ENCODE results near the gene SSTR5. TPM values are rescaled to one million over a fixed set of nuclear protein-coding genes. Genes with fewer than 3 reads are reported as not detected.

The SSTR5 gene
- total and polyA plus RNA-seq, 10 of the 15 experiments (the other 5 are each of a cell fraction or from before 2014, with no cell fraction given), result not detected

GRCh38 chr16:1038932-1039331 lies 33.6 kb upstream of the SSTR5 start (continued):
- TF ChIP-seq PAX5 (IDR thresholded peaks at IDR 0.05; ENCODE audit: borderline replicate concordance, low read depth, low read length) (no peak), PKNOX1 (IDR thresholded peaks at IDR 0.05) (no peak), RUNX3 (IDR thresholded peaks at IDR 0.05; ENCODE audit: low read length) (no peak), HDAC2 (IDR thresholded peaks at IDR 0.05) (no peak)

- in situ Hi-C loops (cut with MboI), result no loop called here
Measured at GRCh38 chr16:1039762-1040161, 32.8 kb upstream of the SSTR5 start.

More at GRCh38 chr16:1039762-1040161, 32.8 kb upstream of the SSTR5 start:
- SMC1A ChIA-PET (ENCODE audit: uncharacterized antibody, unreplicated experiment), result no interaction called here
- H2AFZ ChIP-seq (ENCODE audit: control insufficient read depth, low read depth, low read length), result no peak overlapping the region
- H4K20me1 ChIP-seq (ENCODE audit: control insufficient read depth, insufficient read depth), result no peaks in the 10 kb centered on the region
- H3K4me2 ChIP-seq (ENCODE audit: control insufficient read depth, insufficient read depth), result no peak overlapping the region
- H3K27me3 ChIP-seq (replicated peaks in 1 of 2; ENCODE audit: control insufficient read depth in 2 of 2, insufficient read depth in 2 of 2, low read length in 1 of 2), result no peaks in the 10 kb centered on the region
- no peak for DNase-seq (ENCODE audit: low read depth, low spot score)
- H3K9ac ChIP-seq (ENCODE audit: control insufficient read depth, insufficient read depth, low read length), result no peak overlapping the region
- RAD21 ChIA-PET (ENCODE audit: unreplicated experiment), result no interaction called here
- WGBS (ENCODE audit: insufficient coverage, insufficient replicate concordance, low lambda C conversion rate, missing lambda C conversion rate), result 24% methylated on average over 10 of the region's 11 CpGs
- no peak overlapping the region for H3K27ac ChIP-seq (ENCODE audit: control insufficient read depth, insufficient read depth)
- no peak for FAIRE-seq
- CTCF ChIA-PET, result no interaction called here
- intact Hi-C loops (cut with micrococcal nuclease; ENCODE audit: unreplicated experiment), result no loop called here
- no peak for TF ChIP-seq SUPT20H (IDR thresholded peaks at IDR 0.05; ENCODE audit: borderline replicate concordance, control insufficient read depth, low read depth, low read length)
- TF ChIP-seq E4F1 (IDR thresholded peaks at IDR 0.05; ENCODE audit: borderline replicate concordance, partially characterized antibody), result no peak
- no peak for TF ChIP-seq ZBTB4 (CRISPR knock-in tag; IDR thresholded peaks at IDR 0.05)
- TF ChIP-seq ZZZ3 (IDR thresholded peaks at IDR 0.05; ENCODE audit: control insufficient read depth, insufficient read length, low read depth), result no peak
- no peak for TF ChIP-seq RBBP5 (conservative IDR thresholded peaks at IDR 0.05)
- no peak for TF ChIP-seq ZNF207 (IDR thresholded peaks at IDR 0.05; ENCODE audit: borderline replicate concordance)
- no peak for TF ChIP-seq RUNX3 (IDR thresholded peaks at IDR 0.05; ENCODE audit: low read length)
- TF ChIP-seq NFXL1 (IDR thresholded peaks at IDR 0.05; ENCODE audit: borderline replicate concordance), result no peak
- no peak for TF ChIP-seq ESRRA (IDR thresholded peaks at IDR 0.05; ENCODE audit: low read length)
- no peaks in the 10 kb centered on the region for H3K79me2 ChIP-seq (ENCODE audit: control insufficient read depth, insufficient read depth, low read length)
- no peaks in the 10 kb centered on the region for H3K4me1 ChIP-seq (ENCODE audit: control insufficient read depth, insufficient read depth, low read length)
- BruUV-seq (replicated peaks), result no TSS peak
- H3K36me3 ChIP-seq (ENCODE audit: control insufficient read depth in 2 of 2, insufficient read depth in 2 of 2, low read length in 1 of 2), result no peaks in the 10 kb centered on the region
- ATAC-seq, result no peak
- H3K4me3 ChIP-seq, result no peak overlapping the region
- POLR2A ChIA-PET, result no interaction called here
- H3K9me3 ChIP-seq (replicated peaks; ENCODE audit: control insufficient read depth, insufficient read depth, low read length), result no peaks in the 10 kb centered on the region

All from GM12878 (cell line).